Activated CD4-positive, CD25-positive, alpha-beta regulatory T cell treated with anti-CD3 and anti-CD28 coated beads, Interleukin-2, amount 50 U/mL, for 16 hours (primary cell): ENCODE results near the gene LKAAEAR1.

ENCODE experiments used
- DNase-seq: peaks from one replicate; pipeline ENCODE4 v3.0.0-alpha.2; 2020; ENCODE audit warnings: low read depth, low spot score

LKAAEAR1 gene

GRCh38 chr20:64079273-64080012, 4.8 kb downstream of the LKAAEAR1 start, which contains the start of gene RGS19:
Gene RGS19, minus strand, starts transcription at chr20:64079518. Its CDS starts 2,632 bp downstream, at chr20:64076886.
- DNase-seq: peak; percentile 46

DNA sequence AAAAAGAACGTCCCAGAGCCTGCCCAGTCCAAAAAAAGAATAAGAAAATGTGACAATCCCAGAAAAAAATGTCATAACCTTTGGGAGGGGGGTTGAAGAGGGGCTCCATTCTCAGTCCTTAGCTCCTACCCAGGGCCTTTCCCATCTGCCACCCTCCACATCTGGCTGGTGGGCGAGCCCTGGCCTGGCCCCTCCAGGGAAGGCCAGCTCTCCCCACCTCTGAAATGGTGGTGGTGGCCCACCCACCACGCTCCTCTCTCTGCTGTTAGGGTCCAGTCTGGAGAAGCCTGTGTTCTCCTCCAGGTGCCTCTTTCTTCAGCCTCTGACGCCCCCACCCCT, 5.3 kb downstream of the LKAAEAR1 start:
- DNase-seq: no peak

GRCh38 chr20:64077876-64078551, 6.2 kb downstream of the LKAAEAR1 start:
- DNase-seq: peak; percentile 33

GRCh38 chr20:64077541-64077875, 6.7 kb downstream of the LKAAEAR1 start:
- no peak for DNase-seq

- DNase-seq: no peak
Measured at GRCh38 chr20:64077094-64077493, 7.1 kb downstream of the LKAAEAR1 start.

DNA sequence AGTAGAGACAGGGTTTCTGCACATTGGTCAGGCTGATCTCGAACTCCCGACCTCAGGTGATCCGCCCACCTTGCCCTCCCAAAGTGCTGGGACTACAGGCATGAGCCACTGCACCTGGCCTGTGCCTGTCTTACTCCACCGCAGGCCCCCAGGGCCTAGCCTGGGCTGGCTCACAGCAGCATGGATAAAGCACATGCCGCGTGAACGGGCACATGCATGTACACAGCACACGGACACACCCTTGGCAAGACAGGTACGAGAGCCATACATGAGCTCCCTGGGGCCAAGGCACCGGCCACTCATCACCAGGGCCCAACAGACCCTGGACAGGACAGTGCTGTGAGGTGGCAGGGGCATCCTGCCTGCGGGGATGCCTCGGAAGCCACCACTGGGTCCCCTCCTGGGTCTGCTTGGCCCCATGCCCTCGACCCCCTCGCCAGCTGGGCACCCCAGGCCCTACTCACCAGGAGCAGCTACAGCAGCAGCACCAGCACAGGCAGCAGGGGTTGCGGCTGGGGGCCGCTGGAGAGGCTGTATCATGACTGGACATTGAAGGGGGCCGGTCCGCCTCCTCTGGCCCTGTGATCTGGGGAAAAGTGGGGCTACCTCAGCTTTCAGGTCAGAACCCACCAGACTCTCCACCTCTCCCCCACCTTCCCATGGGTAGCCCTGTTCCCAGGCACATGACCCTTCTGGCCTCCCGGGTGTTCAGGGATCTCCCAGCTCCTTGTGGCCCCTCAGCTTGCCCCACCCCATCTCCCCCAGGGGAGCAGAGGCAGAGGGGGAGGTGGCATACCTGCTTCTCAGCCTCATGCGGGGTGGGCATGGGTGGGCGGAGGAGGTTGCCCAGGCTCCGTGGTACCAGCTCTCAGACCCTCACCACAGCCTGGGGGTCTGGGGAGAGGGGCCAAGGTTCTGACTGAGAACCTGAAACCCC, 7.9 kb downstream of the LKAAEAR1 start:
- no peak for DNase-seq

- no peak for DNase-seq
Measured at GRCh38 chr20:64075556-64075955, 8.6 kb downstream of the LKAAEAR1 start.

GRCh38 chr20:64074963-64075362, 9.2 kb downstream of the LKAAEAR1 start:
- no peak for DNase-seq

DNA sequence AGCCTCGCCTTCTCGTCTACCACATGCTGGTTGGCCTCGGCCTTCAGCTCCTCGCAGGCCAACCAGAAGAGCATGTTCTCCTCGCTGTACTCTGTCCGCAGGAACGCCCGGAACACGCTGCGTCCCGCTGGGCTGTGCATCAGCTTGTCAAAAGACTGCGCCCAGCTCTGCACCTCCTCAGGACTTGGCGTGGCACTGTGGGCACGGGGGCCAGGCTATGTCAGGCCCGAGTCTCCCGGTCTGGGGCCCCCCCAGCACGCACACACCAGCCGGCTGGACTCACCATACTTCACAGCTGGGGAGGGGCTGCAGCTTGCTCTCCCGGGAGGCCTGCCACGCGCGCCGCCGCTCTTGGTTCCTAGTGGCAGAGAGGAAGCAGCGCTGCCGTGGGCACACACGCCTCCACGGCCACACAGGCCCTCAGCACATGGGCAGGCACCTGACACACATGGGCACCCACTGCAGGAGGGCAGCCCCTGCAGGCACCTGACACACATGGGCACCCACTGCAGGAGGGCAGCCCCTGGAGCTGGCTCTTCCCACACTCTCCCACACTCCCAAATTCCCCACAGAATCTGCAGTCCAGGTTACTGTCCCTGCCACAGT, 9.9 kb downstream of the LKAAEAR1 start:
- DNase-seq: no peak

GRCh38 chr20:64073476-64074183, 10.6 kb downstream of the LKAAEAR1 start:
- DNase-seq: no peak

DNA sequence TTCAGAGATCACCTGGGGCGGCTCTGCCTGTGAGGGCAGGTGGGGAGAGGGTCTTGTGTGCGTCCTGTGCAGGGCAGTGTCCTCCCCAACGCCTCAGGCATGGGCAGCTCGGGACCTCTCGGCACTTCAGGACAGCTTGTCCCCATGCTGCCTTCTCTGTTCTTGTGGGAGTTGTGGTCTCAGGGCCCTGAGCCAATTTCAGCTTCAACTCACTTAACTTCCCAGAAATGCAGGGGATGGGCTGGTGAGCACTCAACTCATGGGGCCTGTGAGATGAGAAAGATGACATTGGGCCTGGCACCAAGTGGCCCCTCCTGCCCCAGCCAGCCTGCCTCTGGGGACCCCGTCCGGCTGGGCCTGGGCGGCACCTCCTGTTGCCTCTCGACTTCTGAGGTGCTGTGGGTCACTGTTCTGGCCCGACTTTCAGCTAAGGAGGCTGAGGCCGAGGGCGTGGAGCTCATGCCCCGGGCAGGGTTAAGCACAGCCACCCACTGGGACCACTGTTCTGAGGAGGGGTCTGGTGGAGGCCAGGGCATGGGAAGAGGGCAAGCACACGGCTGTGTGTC, 11.6 kb downstream of the LKAAEAR1 start:
- DNase-seq: no peak

DNA sequence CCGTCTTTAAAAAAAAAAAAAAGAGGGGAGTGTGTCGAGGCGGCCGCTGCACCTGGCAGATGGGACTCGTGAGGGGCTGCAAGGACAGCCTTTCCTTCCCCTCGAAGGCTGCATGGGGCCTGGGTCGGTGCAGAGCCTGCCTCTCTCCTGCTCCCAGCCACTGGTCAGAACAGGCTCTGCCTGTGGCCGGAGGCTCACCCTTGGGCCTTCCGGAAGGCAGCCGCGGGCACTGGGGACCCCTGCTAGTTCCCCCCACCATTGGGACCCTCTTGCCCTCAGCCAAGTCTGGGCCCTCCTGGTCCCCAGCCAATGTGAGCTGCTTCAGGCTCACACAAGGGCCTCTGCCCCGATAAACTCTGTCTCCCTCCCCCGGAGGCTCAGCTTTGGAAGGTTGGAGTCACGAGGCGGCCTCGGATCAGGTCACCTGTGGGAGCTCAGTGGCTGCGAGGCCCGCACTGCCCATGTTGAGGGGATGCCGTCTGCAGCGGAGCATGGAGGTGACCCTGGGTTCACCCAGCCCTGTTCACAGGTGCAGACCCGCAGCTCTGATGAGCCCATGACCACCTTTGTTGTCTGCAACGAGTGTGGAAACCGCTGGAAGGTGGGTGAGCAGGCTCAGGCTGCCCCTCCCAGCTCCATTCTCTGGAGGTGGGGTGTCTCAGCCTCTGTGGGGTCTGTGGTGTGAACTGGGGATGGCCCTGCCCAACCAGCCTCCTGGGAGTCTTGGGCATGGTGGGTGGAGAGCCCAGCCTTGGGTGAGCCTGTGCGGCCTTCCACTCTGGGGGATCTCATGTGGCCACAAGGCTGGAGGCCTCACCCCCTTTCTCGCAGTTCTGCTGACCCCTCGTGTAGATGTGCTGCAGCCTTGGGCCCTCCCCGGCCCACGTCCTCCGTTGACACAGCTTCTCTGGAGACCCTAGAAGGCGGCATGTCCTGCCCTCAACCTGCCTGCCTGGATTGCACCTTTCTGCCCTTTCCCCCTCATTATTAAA, 12.6 kb downstream of the LKAAEAR1 start:
- no peak for DNase-seq

DNA sequence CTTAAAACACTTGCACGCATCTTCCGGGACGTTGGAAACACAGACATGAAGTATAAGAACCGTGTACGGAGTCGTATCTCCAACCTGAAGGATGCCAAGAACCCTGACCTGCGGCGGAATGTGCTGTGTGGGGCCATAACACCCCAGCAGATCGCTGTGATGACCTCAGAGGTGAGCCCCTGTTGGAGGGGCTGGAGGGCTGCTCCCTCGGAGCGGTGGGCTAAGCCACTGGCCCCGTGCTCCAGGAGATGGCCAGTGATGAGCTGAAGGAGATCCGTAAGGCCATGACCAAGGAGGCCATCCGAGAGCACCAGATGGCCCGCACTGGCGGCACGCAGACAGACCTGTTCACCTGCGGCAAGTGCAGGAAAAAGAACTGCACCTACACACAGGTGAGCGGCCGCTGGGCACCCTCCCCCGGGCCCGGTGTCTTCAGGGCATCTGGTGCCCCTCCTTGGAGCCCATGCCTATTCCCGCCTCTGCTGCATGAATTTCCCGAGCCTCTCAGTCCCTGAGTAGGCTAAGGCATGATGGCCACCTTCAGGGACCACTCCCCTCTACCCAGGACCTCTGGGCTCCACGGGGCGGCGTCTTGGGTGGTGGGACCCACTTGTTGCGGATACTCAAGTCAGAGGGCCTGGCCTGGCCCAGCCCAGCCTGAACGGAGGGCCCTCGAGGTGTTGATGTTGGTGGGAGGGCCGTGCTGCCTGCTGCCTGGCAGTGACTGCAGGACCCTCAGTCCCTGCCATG, 13.8 kb downstream of the LKAAEAR1 start:
- no peak for DNase-seq

- DNase-seq: no peak
Measured at GRCh38 chr20:64069614-64070243, 14.5 kb downstream of the LKAAEAR1 start.

GRCh38 chr20:64069209-64069613, 15.0 kb downstream of the LKAAEAR1 start:
- no peak for DNase-seq

GRCh38 chr20:64068386-64069208, 15.6 kb downstream of the LKAAEAR1 start:
- DNase-seq: no peak

GRCh38 chr20:64067733-64068307, 16.4 kb downstream of the LKAAEAR1 start:
- DNase-seq: no peak
